Vagina (tissue), 2 donors: ENCODE measurements around the gene MACIR. TPM values are rescaled to one million over a fixed set of nuclear protein-coding genes. Genes with fewer than 3 reads are reported as not detected.

Experiments used
- DNase-seq, 2 donors: peaks; one replicate each; pipeline ENCODE4 v3.0.0-alpha.2; 2017; ENCODE audit errors: extremely low spot score in 2 of 2
- H3K27ac ChIP-seq: fragments of 200-600 bp; sonication (generic); one replicate; pipeline ENCODE4 v1.5.1; 2019
- H3K27me3 ChIP-seq: fragments of 200-600 bp; sonication (generic); one replicate; pipeline ENCODE4 v1.5.1; 2019
- H3K36me3 ChIP-seq, 2 donors: fragments of 200-600 bp; sonication (generic); one replicate each; pipeline ENCODE4 v1.5.1; 2017 to 2019
- H3K4me1 ChIP-seq: fragments of 200-600 bp; sonication (generic); one replicate; pipeline ENCODE4 v1.5.1; 2019
- H3K4me3 ChIP-seq, 2 donors: fragments of 200-600 bp; sonication (generic); 1 replicate in 1 of 2; 2 replicates in 1 of 2; pipeline ENCODE4 v1.5.1; 2016 to 2019
- H3K9me3 ChIP-seq: fragments of 200-600 bp; sonication (generic); one replicate; pipeline ENCODE4 v1.5.1; 2019
- CTCF ChIP-seq, 3 experiments: fragments of 450-650 bp in 2 of 3; fragments of 200-600 bp in 1 of 3; sonication (generic) in 1 of 3; IDR thresholded peaks; one replicate each; pipeline ENCODE4 v1.5.1; 2017 to 2019; ENCODE audit warnings: antibody characterized with exemption in 3 of 3, mild to moderate bottlenecking in 2 of 3, moderate library complexity in 2 of 3
- POLR2A ChIP-seq, 2 donors: fragments of 450-650 bp; IDR thresholded peaks; one replicate each; pipeline ENCODE4 v1.6.1; 2017; ENCODE audit warnings: antibody characterized with exemption in 2 of 2, mild to moderate bottlenecking in 2 of 2, moderate library complexity in 2 of 2
- POLR2AphosphoS5 ChIP-seq, 2 donors: sonication (generic); formaldehyde crosslinking; IDR thresholded peaks; one replicate each; pipeline ENCODE4 v1.9.0; 2017; ENCODE audit warnings: antibody characterized with exemption in 2 of 2, mild to moderate bottlenecking in 2 of 2, low read depth in 1 of 2; ENCODE audit not compliant: insufficient read depth in 1 of 2
- intact Hi-C: fragments of 100-400 bp; cut with DNase I; formaldehyde crosslinking; loops from one replicate; pipeline ENCODE4 v1.15.1; 2023
- total RNA-seq: library from RNA; depleted of rRNA; stranded (reverse); fragments of >200 nt; gene quantifications from one replicate; pipeline ENCODE4 v1.2.3, GENCODE V29; 2016

MACIR gene
- total RNA-seq, 1 donor from 2014 or later = 6.9 TPM

- no peaks in the 10 kb centered on the region for H3K4me1 ChIP-seq
- no peaks in the 10 kb centered on the region for H3K27me3 ChIP-seq
- intact Hi-C loops = no loop called here
- H3K4me3 ChIP-seq = no peak overlapping the region
- no peak overlapping the region for H3K27ac ChIP-seq
- DNase-seq = no peak
- no peaks in the 10 kb centered on the region for H3K9me3 ChIP-seq
- H3K36me3 ChIP-seq = no peaks in the 10 kb centered on the region
- TF ChIP-seq POLR2A (IDR thresholded peaks at IDR 0.05) = no peak
- no peak for TF ChIP-seq CTCF (IDR thresholded peaks at IDR 0.05)
- TF ChIP-seq POLR2AphosphoS5 (IDR thresholded peaks at IDR 0.05; ENCODE audit: insufficient read depth in 1 of 2, low read depth in 1 of 2) = no peak
These were observed 12.8 kb upstream of the MACIR start for GRCh38 chr5:103245761-103246160.

GRCh38 chr5:103247118-103247517 is 11.4 kb upstream of the MACIR start:
- H3K27me3 ChIP-seq = no peaks in the 10 kb centered on the region
- TF ChIP-seq POLR2A (IDR thresholded peaks at IDR 0.05) (no peak), POLR2AphosphoS5 (IDR thresholded peaks at IDR 0.05; ENCODE audit: insufficient read depth in 1 of 2, low read depth in 1 of 2) (no peak), CTCF (IDR thresholded peaks at IDR 0.05) (no peak)
- H3K4me3 ChIP-seq = no peak overlapping the region
- H3K4me1 ChIP-seq = no peaks in the 10 kb centered on the region
- H3K9me3 ChIP-seq = no peaks in the 10 kb centered on the region
- intact Hi-C loops = no loop called here
- DNase-seq = no peak
- no peaks in the 10 kb centered on the region for H3K36me3 ChIP-seq
- H3K27ac ChIP-seq = no peak overlapping the region

- intact Hi-C loops = no loop called here
- Histone ChIP-seq H3K27ac (no peak overlapping the region), H3K36me3 (no peaks in the 10 kb centered on the region), H3K27me3 (no peaks in the 10 kb centered on the region), H3K4me1 (no peaks in the 10 kb centered on the region), H3K4me3 (no peak overlapping the region), H3K9me3 (no peaks in the 10 kb centered on the region)
- no peak for DNase-seq
- TF ChIP-seq POLR2A (IDR thresholded peaks at IDR 0.05) = no peak
- no peak for TF ChIP-seq POLR2AphosphoS5 (IDR thresholded peaks at IDR 0.05; ENCODE audit: insufficient read depth in 1 of 2, low read depth in 1 of 2)
- no peak for TF ChIP-seq CTCF (IDR thresholded peaks at IDR 0.05)
These were observed 9.5 kb upstream of the MACIR start for GRCh38 chr5:103249068-103249467.

GRCh38 chr5:103254921-103255320 is 3.6 kb upstream of the MACIR start:
- intact Hi-C loops = no loop called here
- Histone ChIP-seq H3K27ac (no peak overlapping the region), H3K4me1 (no peaks in the 10 kb centered on the region), H3K9me3 (no peaks in the 10 kb centered on the region), H3K4me3 (no peak overlapping the region), H3K27me3 (no peaks in the 10 kb centered on the region), H3K36me3 (no peaks in the 10 kb centered on the region)
- DNase-seq = no peak
- TF ChIP-seq POLR2AphosphoS5 (IDR thresholded peaks at IDR 0.05; ENCODE audit: insufficient read depth in 1 of 2, low read depth in 1 of 2) (no peak), POLR2A (IDR thresholded peaks at IDR 0.05) (no peak), CTCF (IDR thresholded peaks at IDR 0.05) (no peak)

- H3K4me1 ChIP-seq = peaks cover 5% of the 10 kb centered on the region
- H3K4me3 ChIP-seq = no peak overlapping the region
- no peaks in the 10 kb centered on the region for H3K27me3 ChIP-seq
- no peaks in the 10 kb centered on the region for H3K9me3 ChIP-seq
- DNase-seq = no peak
- H3K27ac ChIP-seq = no peak overlapping the region
- no peaks in the 10 kb centered on the region for H3K36me3 ChIP-seq
- TF ChIP-seq CTCF (IDR thresholded peaks at IDR 0.05) (no peak), POLR2AphosphoS5 (IDR thresholded peaks at IDR 0.05; ENCODE audit: insufficient read depth in 1 of 2, low read depth in 1 of 2) (no peak), POLR2A (IDR thresholded peaks at IDR 0.05) (no peak)
- intact Hi-C loops = no loop called here
These were observed 2.9 kb upstream of the MACIR start for GRCh38 chr5:103255691-103256090.
